A673 (cell line): ENCODE results near the gene BCLAF1. TPM values are rescaled to one million over a fixed set of nuclear protein-coding genes. Genes with fewer than 3 reads are reported as not detected.

Source experiments
- BruUV-seq: library from RNA; stranded (reverse); fragments of 400-500 nt; replicated peaks from 2 replicates; lab custom pipeline; 2021; lab: Mats Ljungman, UMichigan
- CTCF ChIA-PET: fragments of 300-600 bp; sonication (Branson Sonifier 250); formaldehyde crosslinking; loops from one replicate; lab custom pipeline; 2022; ENCODE audit warnings: antibody characterized with exemption; lab: Charles Lee
- POLR2A ChIA-PET: fragments of 300-600 bp; sonication (Branson Sonifier 250); formaldehyde crosslinking; loops from one replicate; lab custom pipeline; 2022; ENCODE audit warnings: antibody characterized with exemption; ENCODE audit not compliant: low non-redundant PET; lab: Charles Lee
- DNase-seq: peaks from one replicate; pipeline ENCODE4 v3.0.0-alpha.2; 2015; ENCODE audit warnings: low spot score
- H3K27ac ChIP-seq: fragments of 200-600 bp; sonication (generic); 2 replicates; pipeline ENCODE4 v1.5.1; 2016; ENCODE audit warnings: mixed run types, low read depth, mild to moderate bottlenecking, mixed read lengths, antibody characterized with exemption, low read length; ENCODE audit not compliant: poor library complexity, severe bottlenecking
- H3K27me3 ChIP-seq: fragments of 200-600 bp; sonication (generic); replicated peaks from 2 replicates; pipeline ENCODE4 v1.6.1; 2017; ENCODE audit warnings: mixed run types, low read depth, mild to moderate bottlenecking, mixed read lengths, antibody characterized with exemption, low read length; ENCODE audit not compliant: insufficient read depth, poor library complexity
- H3K36me3 ChIP-seq: fragments of 200-600 bp; sonication (generic); 2 replicates; pipeline ENCODE4 v1.6.1; 2016; ENCODE audit warnings: mixed run types, mild to moderate bottlenecking, mixed read lengths, antibody characterized with exemption, low read length; ENCODE audit not compliant: insufficient read depth, poor library complexity, severe bottlenecking
- H3K4me1 ChIP-seq: fragments of 200-600 bp; sonication (generic); 2 replicates; pipeline ENCODE4 v1.6.1; 2017; ENCODE audit warnings: mixed run types, mild to moderate bottlenecking, mixed read lengths, antibody characterized with exemption, low read length; ENCODE audit not compliant: insufficient read depth, poor library complexity, severe bottlenecking
- H3K4me3 ChIP-seq: fragments of 200-600 bp; sonication (generic); 2 replicates; pipeline ENCODE4 v1.5.1; 2016; ENCODE audit warnings: low read depth, mixed run types, mild to moderate bottlenecking, mixed read lengths, low read length; ENCODE audit not compliant: poor library complexity, severe bottlenecking
- H3K9me3 ChIP-seq: fragments of 200-600 bp; sonication (generic); 2 replicates; pipeline ENCODE4 v1.6.1; 2016; ENCODE audit warnings: mixed run types, low read depth, mild to moderate bottlenecking, mixed read lengths, antibody characterized with exemption, low read length; ENCODE audit not compliant: poor library complexity, severe bottlenecking
- CTCF ChIP-seq: fragments of 300-800, 200-600 bp; sonication (generic); conservative IDR thresholded peaks from 2 replicates; pipeline ENCODE4 v1.5.1; 2017; ENCODE audit warnings: low read depth, mild to moderate bottlenecking, antibody characterized with exemption, low read length, moderate library complexity, mixed read lengths
- EZH2 ChIP-seq: fragments of 200-600 bp; sonication (generic); IDR thresholded peaks from 2 replicates; pipeline ENCODE4 v1.6.1; 2017; ENCODE audit warnings: borderline replicate concordance, low read depth, mild to moderate bottlenecking, mixed read lengths, antibody characterized with exemption, low read length; ENCODE audit not compliant: poor library complexity, severe bottlenecking
- intact Hi-C: fragments of 100-400 bp; cut with micrococcal nuclease; formaldehyde crosslinking; loops from one replicate; pipeline ENCODE4 v1.10.0; 2022; ENCODE audit not compliant: unreplicated experiment
- total RNA-seq: library from RNA; stranded (reverse); gene quantifications from 2 replicates; pipeline ENCODE4 v1.2.3, GENCODE V29; 2021

Gene BCLAF1
- total RNA-seq, 1 experiment from 2014 or later: 284 TPM

- no peak for DNase-seq
- Histone ChIP-seq H3K9me3 (no peaks in the 10 kb centered on the region), H3K36me3 (no peaks in the 10 kb centered on the region), H3K4me3 (no peak overlapping the region), H3K27me3 (no peaks in the 10 kb centered on the region), H3K27ac (no peak overlapping the region), H3K4me1 (no peaks in the 10 kb centered on the region)
- CTCF ChIA-PET: no interaction called here
- POLR2A ChIA-PET: no interaction called here
- intact Hi-C loops: no loop called here
- BruUV-seq: no TSS peak
- TF ChIP-seq EZH2 (no peak), CTCF (no peak)
These were observed 47.5 kb upstream of the BCLAF1 start for GRCh38 chr6:136337121-136337520.

- no peak for DNase-seq
- ChIA-PET CTCF (no interaction called here), POLR2A (no interaction called here)
- Histone ChIP-seq H3K4me3 (no peak overlapping the region), H3K4me1 (no peaks in the 10 kb centered on the region), H3K36me3 (no peaks in the 10 kb centered on the region), H3K27me3 (no peaks in the 10 kb centered on the region), H3K9me3 (no peaks in the 10 kb centered on the region), H3K27ac (no peak overlapping the region)
- TF ChIP-seq CTCF: no peak
- TF ChIP-seq EZH2: no peak
- intact Hi-C loops: no loop called here
- no TSS peak for BruUV-seq
These were observed 46.2 kb upstream of the BCLAF1 start for GRCh38 chr6:136335736-136336363.

GRCh38 chr6:136334853-136335252, 45.2 kb upstream of the BCLAF1 start:
- BruUV-seq: no TSS peak
- POLR2A ChIA-PET: no interaction called here
- no peak overlapping the region for H3K4me3 ChIP-seq
- no peaks in the 10 kb centered on the region for H3K4me1 ChIP-seq
- no peaks in the 10 kb centered on the region for H3K36me3 ChIP-seq
- TF ChIP-seq EZH2: no peak
- TF ChIP-seq CTCF: peak; percentile 45
- no peak overlapping the region for H3K27ac ChIP-seq
- peak; percentile 15 for DNase-seq
- H3K9me3 ChIP-seq: no peaks in the 10 kb centered on the region
- intact Hi-C loops: no loop called here
- H3K27me3 ChIP-seq: no peaks in the 10 kb centered on the region
- CTCF ChIA-PET: no interaction called here
